RWPE2 (cell line): ENCODE results near the gene PRRT3.

Source experiments
- ATAC-seq: fragments of 200-7000 bp; cut with Tn5 transposase; 3 replicates; pipeline ENCODE4 v1.9.1; 2021; ENCODE audit warnings: low read depth
- DNase-seq: peaks from one replicate; pipeline ENCODE4 v3.0.0-alpha.2; 2020; ENCODE audit warnings: low spot score
- H3K27ac ChIP-seq: fragments of 450-650 bp; 2 replicates; pipeline ENCODE4 v1.5.1; 2017; ENCODE audit warnings: mild to moderate bottlenecking; ENCODE audit not compliant: poor library complexity, severe bottlenecking
- H3K27me3 ChIP-seq: fragments of 250-450 bp; sonication (Bioruptor Pico); 2 replicates; pipeline ENCODE4 v1.5.1; 2021; ENCODE audit warnings: mild to moderate bottlenecking, moderate library complexity; ENCODE audit not compliant: insufficient read depth, poor library complexity, severe bottlenecking
- H3K36me3 ChIP-seq: fragments of 250-450 bp; sonication (Bioruptor Pico); 2 replicates; pipeline ENCODE4 v1.5.1; 2020; ENCODE audit warnings: low read depth, mild to moderate bottlenecking, moderate library complexity
- H3K4me1 ChIP-seq: fragments of 250-450 bp; sonication (Bioruptor Pico); 2 replicates; pipeline ENCODE4 v1.5.1; 2021; ENCODE audit warnings: mild to moderate bottlenecking, moderate library complexity; ENCODE audit not compliant: insufficient read depth, poor library complexity, severe bottlenecking
- H3K4me3 ChIP-seq: fragments of 250-450 bp; sonication (Bioruptor Pico); 2 replicates; pipeline ENCODE4 v1.5.1; 2021; ENCODE audit warnings: mild to moderate bottlenecking, moderate library complexity; ENCODE audit not compliant: severe bottlenecking
- H3K9me3 ChIP-seq: fragments of 250-450 bp; sonication (Bioruptor Pico); 2 replicates; pipeline ENCODE4 v1.5.1; 2021; ENCODE audit warnings: mild to moderate bottlenecking, moderate library complexity; ENCODE audit not compliant: severe bottlenecking
- CTCF ChIP-seq: fragments of 450-650 bp; IDR thresholded peaks from one replicate; pipeline ENCODE4 v1.5.1; 2017; ENCODE audit warnings: mild to moderate bottlenecking, moderate library complexity; ENCODE audit not compliant: poor library complexity, severe bottlenecking

The PRRT3 gene

GRCh38 chr3:9916346-9916733 is 35.9 kb downstream of the PRRT3 start:
- H3K27me3 ChIP-seq: no peaks in the 10 kb centered on the region
- peaks cover 9% of the 10 kb centered on the region; the same call in 1 of the 2 replicates for H3K36me3 ChIP-seq
- no peak overlapping the region for H3K4me3 ChIP-seq
- H3K4me1 ChIP-seq: peaks cover 10% of the 10 kb centered on the region
- DNase-seq (peak; percentile 30), ATAC-seq (no peak)
- H3K9me3 ChIP-seq: no peaks in the 10 kb centered on the region
- no peak for TF ChIP-seq CTCF
- peak overlapping the region; percentile 64 for H3K27ac ChIP-seq

GRCh38 chr3:9915254-9916141 is 36.7 kb downstream of the PRRT3 start:
- ATAC-seq: no peak

GRCh38 chr3:9914559-9915253 is 37.5 kb downstream of the PRRT3 start:
- ATAC-seq (no peak), DNase-seq (no peak)
- H3K27me3 ChIP-seq: no peaks in the 10 kb centered on the region
- H3K27ac ChIP-seq: no peak overlapping the region
- peaks cover 9% of the 10 kb centered on the region; the same call in 1 of the 2 replicates for H3K36me3 ChIP-seq
- H3K4me3 ChIP-seq: no peak overlapping the region
- peaks cover 10% of the 10 kb centered on the region for H3K4me1 ChIP-seq
- H3K9me3 ChIP-seq: no peaks in the 10 kb centered on the region
- no peak for TF ChIP-seq CTCF

More at GRCh38 chr3:9915254-9916141, 36.7 kb downstream of the PRRT3 start:
- DNase-seq: no peak
- Histone ChIP-seq H3K9me3 (no peaks in the 10 kb centered on the region), H3K4me1 (peaks cover 10% of the 10 kb centered on the region), H3K27me3 (no peaks in the 10 kb centered on the region), H3K36me3 (peaks cover 9% of the 10 kb centered on the region; the same call in 1 of the 2 replicates), H3K27ac (peak overlapping the region; percentile 64), H3K4me3 (peak overlapping the region; percentile 3)
- no peak for TF ChIP-seq CTCF

- Histone ChIP-seq H3K4me1 (peaks cover 10% of the 10 kb centered on the region), H3K27ac (no peak overlapping the region), H3K27me3 (no peaks in the 10 kb centered on the region), H3K9me3 (no peaks in the 10 kb centered on the region), H3K4me3 (no peak overlapping the region), H3K36me3 (peaks cover 6% of the 10 kb centered on the region; the same call in 1 of the 2 replicates)
- no peak for TF ChIP-seq CTCF
- no peak for ATAC-seq
- DNase-seq: no peak
These were observed 38.2 kb downstream of the PRRT3 start for GRCh38 chr3:9914011-9914410.
